GM18511 (cell line): Measurements from ENCODE around the gene PPP1R18.
"Not testable (repeated sequence)": the region's sequence is repeated elsewhere in the genome, so short reads cannot be mapped to it uniquely, and the experiment has no call there.

Source experiments
- ATAC-seq: cut with Tn5 transposase; IDR thresholded peaks from one replicate; pipeline ENCODE4 v1.9.1; 2021; ENCODE audit warnings: mild to moderate bottlenecking, moderate library complexity; ENCODE audit not compliant: unreplicated experiment

The PPP1R18 gene, protein sequence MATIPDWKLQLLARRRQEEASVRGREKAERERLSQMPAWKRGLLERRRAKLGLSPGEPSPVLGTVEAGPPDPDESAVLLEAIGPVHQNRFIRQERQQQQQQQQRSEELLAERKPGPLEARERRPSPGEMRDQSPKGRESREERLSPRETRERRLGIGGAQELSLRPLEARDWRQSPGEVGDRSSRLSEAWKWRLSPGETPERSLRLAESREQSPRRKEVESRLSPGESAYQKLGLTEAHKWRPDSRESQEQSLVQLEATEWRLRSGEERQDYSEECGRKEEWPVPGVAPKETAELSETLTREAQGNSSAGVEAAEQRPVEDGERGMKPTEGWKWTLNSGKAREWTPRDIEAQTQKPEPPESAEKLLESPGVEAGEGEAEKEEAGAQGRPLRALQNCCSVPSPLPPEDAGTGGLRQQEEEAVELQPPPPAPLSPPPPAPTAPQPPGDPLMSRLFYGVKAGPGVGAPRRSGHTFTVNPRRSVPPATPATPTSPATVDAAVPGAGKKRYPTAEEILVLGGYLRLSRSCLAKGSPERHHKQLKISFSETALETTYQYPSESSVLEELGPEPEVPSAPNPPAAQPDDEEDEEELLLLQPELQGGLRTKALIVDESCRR

GRCh38 chr6:30686009-30686907 lies at the start of gene PPP1R18:
Gene PPP1R18, minus strand, starts transcription at chr6:30686645. Its CDS starts 627 bp downstream, at chr6:30686018.
- ATAC-seq, result no peak

- peak; percentile 67 for ATAC-seq
Measured at GRCh38 chr6:30735668-30736314, 49.3 kb upstream of the PPP1R18 start.

- ATAC-seq, result no peak
Measured at GRCh38 chr6:30732237-30732943, 45.9 kb upstream of the PPP1R18 start.

- ATAC-seq, result no peak
Measured at GRCh38 chr6:30730601-30731435, 44.4 kb upstream of the PPP1R18 start.

DNA sequence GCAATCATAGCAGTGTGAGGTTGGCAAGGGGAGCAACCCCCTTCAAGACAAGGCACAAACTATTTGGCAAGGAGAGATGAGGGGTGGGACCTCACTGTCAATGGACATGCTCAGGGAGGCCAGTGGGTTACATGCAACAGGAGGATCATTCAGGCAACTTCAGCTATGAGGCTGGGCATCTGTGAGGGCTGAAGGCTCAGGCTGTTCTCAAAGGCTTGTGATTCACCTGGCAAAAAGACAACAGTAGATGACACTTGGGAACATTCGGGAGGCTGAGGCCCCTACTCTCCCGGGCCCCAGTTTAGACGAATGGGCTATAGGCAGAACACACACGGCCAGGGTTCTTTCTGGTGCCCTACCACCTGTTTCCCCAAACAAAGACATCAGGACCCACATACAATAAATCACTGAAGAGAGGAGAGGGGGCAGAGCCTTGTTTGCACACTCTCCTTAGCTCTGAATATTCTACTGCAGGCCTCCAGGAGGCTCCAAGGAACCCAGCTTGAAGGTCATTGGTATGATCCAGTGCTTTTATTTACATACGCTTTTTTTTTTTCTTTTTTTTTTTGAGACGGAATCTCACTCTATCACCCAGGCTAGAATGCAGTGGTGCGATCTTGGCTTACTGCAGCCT lies 41.6 kb upstream of the PPP1R18 start:
- ATAC-seq, result no peak

DNA sequence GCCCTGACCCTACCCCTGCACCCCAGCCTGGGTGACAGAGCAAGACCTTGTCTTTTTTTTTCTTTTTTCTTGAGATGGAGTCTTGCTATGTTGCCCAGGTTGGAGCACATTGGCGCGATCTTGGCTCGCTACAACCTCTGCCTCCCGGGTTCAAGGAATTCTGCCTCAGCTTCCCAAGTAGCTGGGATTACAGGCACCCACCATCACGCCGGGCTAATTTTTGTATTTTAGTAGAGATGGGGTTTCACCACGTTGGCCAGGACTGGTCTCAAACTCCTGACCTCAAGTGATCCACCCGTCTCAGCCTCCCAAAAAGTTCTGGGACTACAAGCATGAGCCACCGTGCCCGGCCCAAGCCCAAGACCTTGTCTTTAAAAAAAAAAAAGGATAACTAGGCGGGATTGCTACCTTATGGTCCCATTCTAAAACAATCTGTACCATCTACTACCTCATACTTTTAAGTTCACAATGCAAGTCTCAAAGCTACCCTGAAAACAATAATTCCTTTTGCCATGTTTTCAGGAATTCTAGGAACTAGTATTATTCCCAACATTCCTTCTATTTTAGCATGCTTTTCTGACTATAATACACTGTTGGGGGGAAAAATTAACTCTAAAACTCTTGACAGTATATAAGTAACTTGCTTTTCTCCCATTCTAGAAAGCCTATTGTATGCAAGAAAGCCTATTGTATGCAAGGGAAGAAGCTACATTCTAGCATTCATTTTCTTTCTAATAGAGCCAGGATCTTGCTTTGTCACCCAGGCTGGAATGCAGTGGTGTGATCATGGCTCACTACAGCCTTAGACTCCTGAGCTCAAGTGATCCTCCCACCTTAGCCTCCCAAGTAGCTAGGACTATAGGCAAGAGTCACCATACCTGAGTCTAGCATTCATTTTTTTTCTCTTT lies 40.3 kb upstream of the PPP1R18 start:
- no peak for ATAC-seq

DNA sequence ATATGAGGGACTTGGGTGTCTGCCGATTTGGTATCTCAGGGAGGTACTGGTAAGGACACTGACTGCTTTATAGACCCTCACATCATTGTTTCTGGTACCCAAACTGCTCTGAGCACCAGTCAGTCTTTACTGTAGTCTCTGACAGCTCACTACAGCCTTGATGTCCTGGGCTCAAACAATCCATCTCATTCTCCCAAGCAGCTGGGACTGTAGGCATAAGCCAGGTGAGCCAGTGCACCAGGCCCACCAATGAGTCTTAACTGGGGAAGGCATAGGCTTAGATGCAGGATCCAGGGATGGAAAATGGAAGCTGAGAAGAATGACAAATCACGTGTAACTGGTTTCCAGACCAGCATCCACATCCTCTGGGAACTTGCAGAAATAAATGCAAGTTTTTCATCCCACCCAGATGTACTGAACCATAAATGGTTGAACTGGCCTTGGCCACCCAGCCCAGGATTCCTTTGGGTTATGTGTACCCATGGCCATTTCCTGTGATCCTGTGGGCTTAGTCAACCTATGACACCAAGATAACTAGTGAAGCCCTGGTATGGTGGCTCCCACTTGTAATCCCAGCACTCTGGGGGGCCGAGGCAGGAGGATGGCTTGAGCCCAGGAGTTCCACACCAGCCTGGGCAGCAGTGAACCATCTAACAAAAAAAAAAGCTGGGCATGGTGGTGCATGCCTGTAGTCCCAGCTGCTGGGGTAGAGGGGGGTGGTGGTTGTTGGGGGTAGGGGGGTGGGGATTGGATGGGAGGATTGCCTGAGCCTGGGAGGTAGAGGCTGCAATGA lies 39.5 kb upstream of the PPP1R18 start:
- ATAC-seq, result no peak

- no peak for ATAC-seq
Measured at GRCh38 chr6:30724906-30725667, 38.6 kb upstream of the PPP1R18 start.

DNA sequence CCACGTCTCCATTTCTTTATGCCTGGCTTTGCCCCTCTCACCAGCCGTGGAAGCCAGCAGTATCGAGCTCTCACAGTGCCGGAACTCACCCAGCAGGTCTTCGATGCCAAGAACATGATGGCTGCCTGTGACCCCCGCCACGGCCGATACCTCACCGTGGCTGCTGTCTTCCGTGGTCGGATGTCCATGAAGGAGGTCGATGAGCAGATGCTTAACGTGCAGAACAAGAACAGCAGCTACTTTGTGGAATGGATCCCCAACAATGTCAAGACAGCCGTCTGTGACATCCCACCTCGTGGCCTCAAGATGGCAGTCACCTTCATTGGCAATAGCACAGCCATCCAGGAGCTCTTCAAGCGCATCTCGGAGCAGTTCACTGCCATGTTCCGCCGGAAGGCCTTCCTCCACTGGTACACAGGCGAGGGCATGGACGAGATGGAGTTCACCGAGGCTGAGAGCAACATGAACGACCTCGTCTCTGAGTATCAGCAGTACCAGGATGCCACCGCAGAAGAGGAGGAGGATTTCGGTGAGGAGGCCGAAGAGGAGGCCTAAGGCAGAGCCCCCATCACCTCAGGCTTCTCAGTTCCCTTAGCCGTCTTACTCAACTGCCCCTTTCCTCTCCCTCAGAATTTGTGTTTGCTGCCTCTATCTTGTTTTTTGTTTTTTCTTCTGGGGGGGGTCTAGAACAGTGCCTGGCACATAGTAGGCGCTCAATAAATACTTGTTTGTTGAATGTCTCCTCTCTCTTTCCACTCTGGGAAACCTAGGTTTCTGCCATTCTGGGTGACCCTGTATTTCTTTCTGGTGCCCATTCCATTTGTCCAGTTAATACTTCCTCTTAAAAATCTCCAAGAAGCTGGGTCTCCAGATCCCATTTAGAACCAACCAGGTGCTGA lies 37.6 kb upstream of the PPP1R18 start:
- not testable (repeated sequence) for ATAC-seq

- ATAC-seq, result not testable (repeated sequence)
Measured at GRCh38 chr6:30723159-30723842, 36.9 kb upstream of the PPP1R18 start.

DNA sequence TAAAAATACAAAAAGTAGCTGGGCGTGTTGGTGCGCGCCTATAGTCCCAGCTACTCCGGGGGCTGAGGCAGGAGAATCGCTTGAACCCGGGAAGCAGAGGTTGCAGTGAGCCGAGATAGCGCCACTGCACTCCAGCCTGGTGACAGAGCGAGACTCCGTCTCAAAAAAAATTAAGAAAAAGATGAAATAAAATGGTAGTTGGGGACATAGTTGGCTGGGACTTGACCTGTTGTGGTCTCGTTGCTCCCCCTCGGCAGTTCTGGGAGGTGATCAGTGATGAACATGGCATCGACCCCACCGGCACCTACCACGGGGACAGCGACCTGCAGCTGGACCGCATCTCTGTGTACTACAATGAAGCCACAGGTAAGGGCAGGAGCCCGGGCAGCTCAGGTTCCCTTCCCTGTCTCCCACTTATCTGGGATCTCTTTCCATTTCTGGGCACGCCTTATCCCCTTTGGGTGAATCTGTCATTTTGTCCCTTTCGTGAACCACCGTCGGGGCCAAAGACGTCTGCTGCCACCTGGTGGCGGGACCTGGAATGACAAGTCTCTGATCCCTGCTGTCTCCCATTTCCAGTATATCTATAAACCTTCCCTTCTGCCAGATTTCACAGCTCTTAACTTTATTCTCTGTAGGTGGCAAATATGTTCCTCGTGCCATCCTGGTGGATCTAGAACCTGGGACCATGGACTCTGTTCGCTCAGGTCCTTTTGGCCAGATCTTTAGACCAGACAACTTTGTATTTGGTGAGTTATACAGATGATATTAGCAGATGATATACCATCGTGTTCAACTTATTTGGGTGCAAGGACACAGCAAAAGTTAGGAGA lies 36.1 kb upstream of the PPP1R18 start:
- no peak for ATAC-seq

DNA sequence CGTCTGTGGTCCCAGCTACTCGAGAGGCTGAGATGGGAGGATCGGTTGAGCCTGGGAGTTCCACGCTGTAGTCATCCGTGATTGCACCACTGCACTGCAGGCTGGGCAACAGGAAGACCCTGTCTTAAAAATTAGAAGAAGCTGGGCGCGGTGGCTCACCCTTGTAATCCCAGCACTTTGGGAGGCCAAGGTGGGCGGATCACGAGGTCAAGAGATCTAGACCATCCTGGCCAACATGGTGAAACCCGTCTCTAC lies 35.5 kb upstream of the PPP1R18 start:
- ATAC-seq, result not testable (repeated sequence)

- ATAC-seq, result no peak
Measured at GRCh38 chr6:30721198-30722024, 35.0 kb upstream of the PPP1R18 start.
